K562 (cell line): ENCODE results near the gene GPR37L1. TPM values are rescaled to one million over a fixed set of nuclear protein-coding genes. Genes with fewer than 3 reads are reported as not detected.

Experiments used
- ATAC-seq: fragments of 200-7000 bp; cut with Tn5 transposase; 3 replicates; pipeline ENCODE4 v1.9.1; 2020; ENCODE audit warnings: moderate library complexity
- BruUV-seq: library from RNA; stranded (reverse); fragments of 400-500 nt; replicated peaks from 2 replicates; lab custom pipeline; 2021; lab: Mats Ljungman, UMichigan
- CTCF ChIA-PET: fragments of 300-600 bp; formaldehyde crosslinking; extraction: SDS; loops from one replicate; lab custom pipeline; 2021; ENCODE audit warnings: low intra/inter-chr PET ratio; lab: Yijun Ruan, JAX
- POLR2A ChIA-PET: fragments of 300-600, 350-650 bp; sonication (Branson Sonifier 250); formaldehyde crosslinking; extraction: SDS; loops from one replicate; lab custom pipeline; 2021; ENCODE audit warnings: antibody characterized with exemption, inconsistent platforms; lab: Yijun Ruan, JAX
- DNase-seq, 4 experiments: peaks; one replicate each; pipeline versions ENCODE4 v3.0.0 to v3.0.0-alpha.2; 2011 to 2018; ENCODE audit warnings: low spot score in 3 of 4, mixed read lengths in 3 of 4; ENCODE audit errors: extremely low read depth in 1 of 4
- FAIRE-seq: peaks from 2 replicates; lab custom pipeline; 2011; peaks lifted over from hg19 to GRCh38; lab: Jason Lieb, UNC
- H2AFZ ChIP-seq: 2 replicates; pipeline ENCODE4 v1.6.0; 2011; ENCODE audit warnings: low read depth, low read length, control low read depth, inconsistent platforms
- H3K27ac ChIP-seq: fragments of 200-600 bp; 3 replicates; pipeline ENCODE4 v1.8.0; 2011; ENCODE audit warnings: low read depth, mild to moderate bottlenecking, control low read depth, inconsistent platforms, low read length, moderate library complexity, mixed read lengths; ENCODE audit errors: extremely low read depth
- H3K27me3 ChIP-seq, 2 experiments: fragments of 300-600 bp in 1 of 2; 2 replicates in 1 of 2; 3 replicates in 1 of 2; pipeline versions ENCODE4 v1.6.0 to v1.8.0; 2011; ENCODE audit warnings: inconsistent platforms in 2 of 2, low read length in 2 of 2, mild to moderate bottlenecking in 1 of 2, mixed read lengths in 1 of 2, moderate library complexity in 1 of 2; ENCODE audit not compliant: control insufficient read depth in 2 of 2, insufficient read depth in 2 of 2
- H3K36me3 ChIP-seq: fragments of 300-600 bp; 3 replicates; pipeline ENCODE4 v1.8.0; 2011; ENCODE audit warnings: mild to moderate bottlenecking, low read length, inconsistent platforms; ENCODE audit not compliant: control insufficient read depth, insufficient read depth
- H3K4me1 ChIP-seq, 2 experiments: fragments of 200-600 bp in 1 of 2; replicated peaks in 1 of 2; 2 replicates in 1 of 2; 3 replicates in 1 of 2; pipeline versions ENCODE4 v1.5.1 to v1.8.0; 2011; ENCODE audit warnings: inconsistent platforms in 2 of 2, low read length in 2 of 2, mild to moderate bottlenecking in 1 of 2, mixed read lengths in 1 of 2, moderate library complexity in 1 of 2; ENCODE audit not compliant: control insufficient read depth in 2 of 2, insufficient read depth in 2 of 2
- H3K4me2 ChIP-seq: 2 replicates; pipeline ENCODE4 v1.6.1; 2011; ENCODE audit warnings: low read length, control low read depth, inconsistent platforms, mixed read lengths; ENCODE audit not compliant: insufficient read depth
- H3K4me3 ChIP-seq: fragments of 200-600 bp; sonication (generic), shearing (Covaris generic); 2 replicates; pipeline ENCODE4 v1.5.1; 2016; ENCODE audit warnings: control low read depth, inconsistent platforms
- H3K79me2 ChIP-seq: fragments of 200-600 bp; 3 replicates; pipeline ENCODE4 v1.8.0; 2011; ENCODE audit warnings: low read length, inconsistent platforms; ENCODE audit not compliant: control insufficient read depth, insufficient read depth
- H3K9ac ChIP-seq, 2 experiments: 2 replicates each; pipeline versions ENCODE4 v1.6.0 to v1.6.1; 2011; ENCODE audit warnings: low read depth in 2 of 2, low read length in 2 of 2, control low read depth in 1 of 2, inconsistent platforms in 1 of 2, mild to moderate bottlenecking in 1 of 2, mixed read lengths in 1 of 2; ENCODE audit not compliant: insufficient read depth in 1 of 2
- H3K9me1 ChIP-seq: one replicate; pipeline ENCODE4 v1.6.0; 2011; ENCODE audit warnings: inconsistent platforms, mild to moderate bottlenecking, low read length, moderate library complexity; ENCODE audit not compliant: control insufficient read depth, insufficient read depth
- H3K9me3 ChIP-seq: replicated peaks from 2 replicates; pipeline ENCODE4 v1.5.1; 2011; ENCODE audit warnings: low read depth, low read length, inconsistent platforms; ENCODE audit not compliant: control insufficient read depth, insufficient read depth
- H4K20me1 ChIP-seq: replicated peaks from 2 replicates; pipeline ENCODE4 v1.6.1; 2011; ENCODE audit warnings: low read length, inconsistent platforms, mixed read lengths; ENCODE audit not compliant: control insufficient read depth, insufficient read depth
- ARNT ChIP-seq, 2 experiments: fragments of 450-650 bp; IDR thresholded peaks; 2 replicates each; pipeline ENCODE4 v1.6.1; 2016; ENCODE audit warnings: mild to moderate bottlenecking in 1 of 2
- ASH1L ChIP-seq: fragments of 450-650 bp; IDR thresholded peaks from 2 replicates; pipeline ENCODE4 v1.6.1; 2018; ENCODE audit warnings: borderline replicate concordance, mild to moderate bottlenecking, low read depth; ENCODE audit not compliant: partially characterized antibody
- EZH2 ChIP-seq: IDR thresholded peaks from 2 replicates; pipeline ENCODE4 v1.6.1; 2012; ENCODE audit warnings: low read depth, mild to moderate bottlenecking, inconsistent platforms, low read length, borderline replicate concordance
- FOS ChIP-seq: IDR thresholded peaks from 3 replicates; pipeline ENCODE4 v1.6.1; 2011; ENCODE audit not compliant: insufficient read length; ENCODE audit errors: extremely low read depth
- FOXM1 ChIP-seq, 2 experiments: fragments of 450-650 bp in 1 of 2; sonication (generic) in 1 of 2; formaldehyde crosslinking in 1 of 2; IDR thresholded peaks; 2 replicates each; pipeline versions ENCODE4 v1.6.1 to v1.9.0; 2017 to 2022; ENCODE audit warnings: low read depth in 2 of 2, mild to moderate bottlenecking in 2 of 2, missing genetic modification reagents in 1 of 2, moderate library complexity in 1 of 2
- MECOM ChIP-seq: fragments of 250-450 bp; sonication (Bioruptor Pico); IDR thresholded peaks from 2 replicates; pipeline ENCODE4 v1.8.0; 2022; ENCODE audit warnings: inconsistent platforms
- PHF21A ChIP-seq: fragments of 450-650 bp; IDR thresholded peaks from 2 replicates; pipeline ENCODE4 v1.6.1; 2017; ENCODE audit warnings: low read depth, borderline replicate concordance
- RNF2 ChIP-seq: sonication (generic); IDR thresholded peaks from 2 replicates; pipeline ENCODE4 v1.6.1; 2016
- ZNF197 ChIP-seq: fragments of 200-800 bp; sonication (Bioruptor generic); IDR thresholded peaks from 2 replicates; pipeline ENCODE4 v1.6.1; 2016; ENCODE audit warnings: low read depth, missing genetic modification characterization, missing compliant biosample characterization
- ZNF217 ChIP-seq: sonication (generic); formaldehyde crosslinking; IDR thresholded peaks from 2 replicates; pipeline ENCODE4 v1.8.0; 2022; ENCODE audit warnings: mild to moderate bottlenecking, missing genetic modification reagents
- WGBS: fragments of 100-300 bp; shearing (Covaris generic); methylation state at CpG from one replicate; pipeline ENCODE4 v1.1.6; 2016; ENCODE audit warnings: low coverage, mixed read lengths; ENCODE audit not compliant: insufficient coverage; ENCODE audit errors: missing lambda C conversion rate; 5-methylcytosine and 5-hydroxymethylcytosine counted together
- in situ Hi-C: fragments of 300-500 bp; cut with MboI; formaldehyde crosslinking; loops from 4 replicates; pipeline ENCODE4 v1.15.0; 2018; ENCODE audit warnings: inconsistent platforms, mixed read lengths
- intact Hi-C: fragments of 100-400 bp; cut with micrococcal nuclease; formaldehyde crosslinking; loops from 2 replicates; pipeline ENCODE4 v1.14.2; 2022
- polyA plus RNA-seq, 8 experiments: library from polyadenylated mRNA; depleted of rRNA in 4 of 8; stranded (reverse) in 5 of 8; unstranded in 3 of 8; fragments of >200 nt; fragmentation: Nextera tagmentation in 2 of 8; fragmentation: Illumina TruSeq in 1 of 8; extraction: Ambion mirVana in 2 of 8; extraction: Trizol in 1 of 8; gene quantifications; 2 replicates each; pipeline versions ENCODE4 v1.2.1 to v1.2.3, GENCODE V29; 2011 to 2014; ENCODE audit warnings: inconsistent platforms in 1 of 8, missing spikeins in 1 of 8
- total RNA-seq, 7 experiments: library from RNA; depleted of rRNA in 6 of 7; stranded (reverse); fragments of >200 nt in 6 of 7; fragmentation: Illumina TruSeq in 2 of 7; extraction: Trizol in 2 of 7; gene quantifications; 2 replicates each; pipeline versions ENCODE4 v1.2.1 to v1.2.3, GENCODE V29; 2011 to 2021; ENCODE audit warnings: low replicate concordance in 1 of 7

The GPR37L1 gene
- total and polyA plus RNA-seq, 9 of the 15 experiments (the other 6 are each of a cell fraction or from before 2014, with no cell fraction given), result not detected

GRCh38 chr1:202124142-202124541 lies 1.4 kb downstream of the GPR37L1 start:
- Histone ChIP-seq H3K9ac (no peak overlapping the region), H2AFZ (no peak overlapping the region), H3K9me1 (no peaks in the 10 kb centered on the region), H3K27ac (no peak overlapping the region), H3K27me3 (peaks cover 38 to 77% of the 10 kb centered on the region in 2 experiments), H3K9me3 (no peaks in the 10 kb centered on the region), H4K20me1 (peaks cover 13% of the 10 kb centered on the region; the same call in 1 of the 2 replicates)
- in situ Hi-C loops (loop anchor here (5.0 kb wide), 2 partner anchors 122 to 232 kb away; no protein-coding TSS in a partner anchor), intact Hi-C loops (no loop called here)
- BruUV-seq, result no TSS peak
- 5% methylated on average over 7 of the region's 7 CpGs for WGBS
- no peak for ATAC-seq
- no peak for TF ChIP-seq PHF21A
- no peak for TF ChIP-seq ZNF217 (CRISPR knock-in tag)
- TF ChIP-seq ZNF197 (CRISPR knock-in tag), result no peak
- no peak for TF ChIP-seq ASH1L
- TF ChIP-seq MECOM (CRISPR knock-in tag), result no peak
- TF ChIP-seq, all 486 proteins: peak for 0
- Histone ChIP-seq H3K4me2 (no peak overlapping the region), H3K4me3 (no peak overlapping the region), H3K36me3 (no peaks in the 10 kb centered on the region), H3K79me2 (no peaks in the 10 kb centered on the region), H3K4me1 (peaks cover 0 to 18% of the 10 kb centered on the region in 2 experiments; a peak in 3 of 5 replicates)
- POLR2A ChIA-PET, result interaction anchor here (0.7 to 1.9 kb wide), 8 partner anchors 10 to 246 kb away, joined by 3 to 7 read pairs (median 3); no protein-coding TSS in a partner anchor
- no peak for FAIRE-seq
- DNase-seq, result no peak
- CTCF ChIA-PET, result no interaction called here

- CTCF ChIA-PET, result no interaction called here
- Histone ChIP-seq H2AFZ (no peak overlapping the region), H3K27ac (no peak overlapping the region), H3K4me3 (no peak overlapping the region), H3K9me3 (no peaks in the 10 kb centered on the region), H4K20me1 (peaks cover 13% of the 10 kb centered on the region; the same call in 1 of the 2 replicates), H3K4me2 (no peak overlapping the region), H3K9ac (no peak overlapping the region), H3K79me2 (no peaks in the 10 kb centered on the region), H3K9me1 (no peaks in the 10 kb centered on the region), H3K36me3 (no peaks in the 10 kb centered on the region), H3K4me1 (peaks cover 0 to 22% of the 10 kb centered on the region in 2 experiments; a peak in 2 of 5 replicates), H3K27me3 (peaks cover 38 to 77% of the 10 kb centered on the region in 2 experiments)
- POLR2A ChIA-PET, result interaction anchor here (0.7 to 2.0 kb wide), 5 partner anchors 10 to 159 kb away, joined by 3 to 6 read pairs (median 3); no protein-coding TSS in a partner anchor
- no peak for ATAC-seq
- DNase-seq, result no peak
- WGBS, result 4% methylated on average over 8 of the region's 8 CpGs
- in situ Hi-C loops (no loop called here), intact Hi-C loops (no loop called here)
- no peak for TF ChIP-seq EZH2
- no peak for TF ChIP-seq FOS
- no peak for TF ChIP-seq RNF2
- TF ChIP-seq FOXM1 (IDR thresholded peaks at IDR 0.05; ENCODE audit: low read depth), result no peak
- no peak for TF ChIP-seq FOXM1 (CRISPR knock-in tag; IDR thresholded peaks at IDR 0.05; ENCODE audit: low read depth)
- TF ChIP-seq ARNT (IDR thresholded peaks at IDR 0.05), result no peak
- BruUV-seq, result no TSS peak
- FAIRE-seq, result no peak
These were observed 2.9 kb downstream of the GPR37L1 start for GRCh38 chr1:202125611-202126010.
